Nephron progenitor cell (in vitro differentiated cells): Measurements from ENCODE around the gene PAIP1.
"Not testable (repeated sequence)": the region's sequence is repeated elsewhere in the genome, so short reads cannot be mapped to it uniquely, and the experiment has no call there.

Experiments
- DNase-seq: peaks from one replicate; pipeline ENCODE4 v3.0.0; 2021
- H3K27ac Mint-ChIP-seq: 2 replicates; pipeline ENCODE4 v1.8.0; 2021; ENCODE audit warnings: mild to moderate bottlenecking, moderate library complexity, mixed read lengths
- H3K27me3 Mint-ChIP-seq: 2 replicates; pipeline ENCODE4 v1.8.0; 2021; ENCODE audit warnings: mild to moderate bottlenecking, low read depth, mixed read lengths; ENCODE audit not compliant: poor library complexity
- H3K36me3 Mint-ChIP-seq: 2 replicates; pipeline ENCODE4 v1.8.0; 2021; ENCODE audit warnings: low read depth, mixed read lengths
- H3K4me1 Mint-ChIP-seq: 2 replicates; pipeline ENCODE4 v1.8.0; 2021; ENCODE audit warnings: mixed read lengths
- H3K4me3 Mint-ChIP-seq: 2 replicates; pipeline ENCODE4 v1.8.0; 2021; ENCODE audit warnings: mild to moderate bottlenecking, moderate library complexity, mixed read lengths
- H3K9me3 Mint-ChIP-seq: 2 replicates; pipeline ENCODE4 v1.8.0; 2021; ENCODE audit warnings: mild to moderate bottlenecking, moderate library complexity, mixed read lengths
- TF ChIP-seq, protein P1 (sequence below): fragments of 200-600 bp; sonication (generic); IDR thresholded peaks from 2 replicates; pipeline ENCODE4 v1.5.0; 2021; ENCODE audit warnings: antibody characterized with exemption

Gene PAIP1

DNA sequence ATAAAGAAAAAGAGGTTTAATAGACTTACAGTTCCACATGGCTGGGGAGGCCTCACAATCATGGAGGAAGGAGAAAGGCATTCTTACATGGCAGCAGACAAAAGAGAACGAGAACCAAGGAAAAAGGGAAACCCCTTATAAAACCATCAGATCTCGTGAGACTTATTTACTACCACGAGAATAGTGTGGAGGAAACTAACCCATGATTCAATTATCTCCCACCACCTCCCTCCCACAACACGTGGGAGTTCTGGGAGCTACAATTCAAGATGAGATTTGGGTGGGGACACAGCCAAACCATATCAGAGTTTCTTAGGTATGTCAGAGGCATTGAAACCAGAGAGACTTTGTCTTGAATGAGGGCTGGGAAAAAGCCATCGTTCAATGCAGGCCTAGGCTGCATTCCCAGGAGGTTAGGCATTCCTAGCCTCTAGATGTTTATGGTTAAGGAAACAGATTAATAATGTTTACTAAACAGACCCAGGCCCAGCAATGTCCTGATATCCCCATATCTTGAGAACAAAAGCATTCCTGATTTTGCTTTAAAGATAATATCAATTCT lies 7.5 kb upstream of the PAIP1 start:
- TF ChIP-seq, protein P1, sequence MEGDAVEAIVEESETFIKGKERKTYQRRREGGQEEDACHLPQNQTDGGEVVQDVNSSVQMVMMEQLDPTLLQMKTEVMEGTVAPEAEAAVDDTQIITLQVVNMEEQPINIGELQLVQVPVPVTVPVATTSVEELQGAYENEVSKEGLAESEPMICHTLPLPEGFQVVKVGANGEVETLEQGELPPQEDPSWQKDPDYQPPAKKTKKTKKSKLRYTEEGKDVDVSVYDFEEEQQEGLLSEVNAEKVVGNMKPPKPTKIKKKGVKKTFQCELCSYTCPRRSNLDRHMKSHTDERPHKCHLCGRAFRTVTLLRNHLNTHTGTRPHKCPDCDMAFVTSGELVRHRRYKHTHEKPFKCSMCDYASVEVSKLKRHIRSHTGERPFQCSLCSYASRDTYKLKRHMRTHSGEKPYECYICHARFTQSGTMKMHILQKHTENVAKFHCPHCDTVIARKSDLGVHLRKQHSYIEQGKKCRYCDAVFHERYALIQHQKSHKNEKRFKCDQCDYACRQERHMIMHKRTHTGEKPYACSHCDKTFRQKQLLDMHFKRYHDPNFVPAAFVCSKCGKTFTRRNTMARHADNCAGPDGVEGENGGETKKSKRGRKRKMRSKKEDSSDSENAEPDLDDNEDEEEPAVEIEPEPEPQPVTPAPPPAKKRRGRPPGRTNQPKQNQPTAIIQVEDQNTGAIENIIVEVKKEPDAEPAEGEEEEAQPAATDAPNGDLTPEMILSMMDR: no peak
- peaks cover 6% of the 10 kb centered on the region for H3K27me3 Mint-ChIP-seq
- no peak for DNase-seq
- H3K4me3 Mint-ChIP-seq: no peak overlapping the region
- H3K4me1 Mint-ChIP-seq: peaks cover 6% of the 10 kb centered on the region
- H3K36me3 Mint-ChIP-seq: no peaks in the 10 kb centered on the region
- no peaks in the 10 kb centered on the region for H3K9me3 Mint-ChIP-seq
- no peak overlapping the region for H3K27ac Mint-ChIP-seq

DNA sequence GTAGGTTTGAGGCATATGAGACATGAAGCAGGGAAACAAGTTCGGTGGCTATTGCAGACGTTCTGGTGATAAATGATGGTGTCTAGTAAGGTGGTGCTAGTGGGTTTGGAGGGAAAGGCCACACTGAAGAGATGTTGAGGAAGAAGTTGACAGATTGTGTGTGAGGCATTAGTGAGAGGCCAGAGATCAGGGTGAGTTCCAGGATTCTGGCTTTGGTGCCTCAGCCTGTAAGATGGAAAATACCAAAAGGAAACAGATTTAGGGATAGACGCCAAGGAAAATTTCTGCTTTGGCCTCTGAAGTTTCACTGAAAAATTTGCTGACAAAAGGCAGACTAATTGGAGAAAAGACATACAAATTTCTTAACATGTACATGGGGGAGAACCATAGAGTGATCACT lies 6.4 kb upstream of the PAIP1 start:
- TF ChIP-seq, protein P1: no peak
- Mint-ChIP-seq H3K9me3 (no peaks in the 10 kb centered on the region), H3K27ac (no peak overlapping the region), H3K27me3 (peaks cover 6% of the 10 kb centered on the region), H3K36me3 (no peaks in the 10 kb centered on the region), H3K4me3 (no peak overlapping the region), H3K4me1 (peaks cover 6% of the 10 kb centered on the region)
- no peak for DNase-seq

GRCh38 chr5:43561356-43561755 lies 4.5 kb upstream of the PAIP1 start:
- Mint-ChIP-seq H3K4me3 (no peak overlapping the region), H3K4me1 (peaks cover 6% of the 10 kb centered on the region), H3K27me3 (peaks cover 9% of the 10 kb centered on the region), H3K27ac (no peak overlapping the region), H3K9me3 (no peaks in the 10 kb centered on the region), H3K36me3 (no peaks in the 10 kb centered on the region)
- TF ChIP-seq, protein P1: no peak
- no peak for DNase-seq

- no peaks in the 10 kb centered on the region for H3K36me3 Mint-ChIP-seq
- TF ChIP-seq, protein P1: no peak
- H3K27me3 Mint-ChIP-seq: peaks cover 9% of the 10 kb centered on the region
- H3K4me3 Mint-ChIP-seq: no peak overlapping the region
- no peak for DNase-seq
- H3K27ac Mint-ChIP-seq: no peak overlapping the region
- no peaks in the 10 kb centered on the region for H3K9me3 Mint-ChIP-seq
- H3K4me1 Mint-ChIP-seq: peaks cover 6% of the 10 kb centered on the region
Observed at GRCh38 chr5:43560128-43560527, 3.3 kb upstream of the PAIP1 start.

GRCh38 chr5:43556607-43556856 lies 345 bp downstream of the PAIP1 start:
- not testable (repeated sequence) for H3K9me3 Mint-ChIP-seq, H3K36me3 Mint-ChIP-seq, H3K4me1 Mint-ChIP-seq, H3K27me3 Mint-ChIP-seq, DNase-seq, H3K27ac Mint-ChIP-seq
- peak overlapping the region; percentile 88 for H3K4me3 Mint-ChIP-seq

DNA sequence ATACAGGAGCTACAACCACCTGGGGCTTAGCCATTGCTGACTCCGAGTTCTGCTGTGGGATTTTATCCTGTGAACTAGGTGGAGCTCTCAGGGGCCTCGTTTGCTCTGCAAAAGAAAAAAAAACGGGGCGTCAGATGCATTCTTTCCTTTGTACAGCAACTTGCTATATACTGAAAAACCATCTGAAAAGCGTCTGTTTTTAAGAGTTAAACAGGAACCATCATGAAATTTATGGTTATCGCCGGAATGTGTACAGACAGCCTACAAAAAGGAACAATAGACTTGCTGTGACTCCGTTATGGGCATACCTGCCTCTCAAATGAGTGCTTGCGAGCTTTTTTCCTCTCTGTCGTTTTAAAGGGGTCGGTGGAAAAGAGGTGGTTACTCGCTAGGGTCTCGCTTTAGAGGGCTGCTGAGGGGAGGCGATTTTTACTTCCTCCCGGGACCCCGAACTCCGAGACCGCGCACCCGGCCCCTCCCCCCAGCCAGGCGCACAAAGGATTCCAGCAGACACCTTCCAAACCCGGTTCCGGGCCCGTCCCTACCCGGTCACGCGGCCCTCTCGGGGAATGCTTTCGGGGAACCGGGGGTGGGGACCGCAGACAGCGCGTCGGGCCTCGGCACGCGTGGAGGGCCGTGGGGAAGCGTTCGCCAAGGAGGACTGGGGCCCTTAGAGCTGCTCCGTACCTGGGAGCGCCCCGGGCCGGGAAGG lies 826 bp downstream of the PAIP1 start:
- H3K27me3 Mint-ChIP-seq: peaks cover 3% of the 10 kb centered on the region
- peaks cover 8% of the 10 kb centered on the region for H3K4me1 Mint-ChIP-seq
- no peak overlapping the region for H3K4me3 Mint-ChIP-seq
- peak; percentile 65 for DNase-seq
- H3K27ac Mint-ChIP-seq: peak overlapping the region; percentile 98
- TF ChIP-seq, protein P1: no peak
- no peaks in the 10 kb centered on the region for H3K36me3 Mint-ChIP-seq
- no peaks in the 10 kb centered on the region for H3K9me3 Mint-ChIP-seq
